Ecto neural progenitor cell (in vitro differentiated cells): Measurements from ENCODE around the gene ERP27.

ENCODE experiments used
- DNase-seq: peaks from one replicate; pipeline ENCODE4 v3.0.0-alpha.2; 2018; ENCODE audit warnings: low spot score

Gene ERP27

GRCh38 chr12:14959916-14960496, 21.7 kb upstream of the ERP27 start:
- no peak for DNase-seq

GRCh38 chr12:14959463-14959862, 21.1 kb upstream of the ERP27 start:
- no peak for DNase-seq

GRCh38 chr12:14959126-14959440, 20.7 kb upstream of the ERP27 start:
- no peak for DNase-seq

GRCh38 chr12:14958361-14959125, 20.2 kb upstream of the ERP27 start:
- no peak for DNase-seq

DNA sequence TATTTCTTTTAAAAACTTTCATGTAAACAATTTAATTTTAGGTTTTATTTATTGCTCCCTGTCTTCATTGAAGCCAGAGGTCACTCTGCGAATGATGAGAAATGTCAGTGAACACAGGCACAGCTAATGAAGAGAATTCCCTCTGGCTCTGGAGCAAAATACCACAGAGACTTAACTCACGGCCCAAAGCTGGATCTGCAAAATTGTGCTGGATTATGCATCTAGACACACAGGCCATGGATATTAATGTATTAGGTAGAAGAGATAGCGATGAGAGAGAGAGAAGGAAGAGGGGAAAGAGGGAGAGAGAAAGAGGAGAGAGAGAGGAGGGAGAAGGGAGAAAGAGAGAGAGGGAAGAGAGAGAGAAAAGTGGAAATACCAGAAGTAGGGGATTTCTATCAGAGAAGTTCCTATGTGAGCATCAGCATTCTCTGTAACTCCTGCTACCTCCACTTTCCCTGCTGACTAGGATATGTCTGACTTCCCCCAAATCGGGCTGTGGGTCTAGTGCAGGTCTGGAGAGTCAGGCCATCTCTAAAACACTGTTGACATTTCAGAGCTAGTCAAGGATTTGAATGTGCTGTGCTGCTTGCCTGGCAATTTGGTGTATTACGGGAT, 19.3 kb upstream of the ERP27 start:
- no peak for DNase-seq

DNA sequence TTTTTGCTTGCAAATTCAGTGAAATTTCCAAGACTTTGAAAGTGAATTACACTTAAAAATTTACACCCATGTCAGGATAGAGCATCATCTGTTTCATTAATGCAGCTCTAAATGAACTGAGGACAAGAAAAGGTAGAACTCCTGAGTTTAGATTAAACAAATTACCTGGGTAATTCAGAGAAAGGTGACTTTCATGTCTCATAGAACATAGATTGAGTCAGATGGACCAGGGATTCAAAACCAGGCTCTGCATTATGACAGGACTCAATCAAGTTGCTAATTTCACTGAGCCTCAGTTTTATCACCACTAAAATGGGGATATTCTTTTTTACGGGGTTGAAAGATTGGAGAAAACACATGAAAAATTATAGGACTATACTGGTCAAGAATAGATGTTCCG, 18.6 kb upstream of the ERP27 start:
- no peak for DNase-seq

DNA sequence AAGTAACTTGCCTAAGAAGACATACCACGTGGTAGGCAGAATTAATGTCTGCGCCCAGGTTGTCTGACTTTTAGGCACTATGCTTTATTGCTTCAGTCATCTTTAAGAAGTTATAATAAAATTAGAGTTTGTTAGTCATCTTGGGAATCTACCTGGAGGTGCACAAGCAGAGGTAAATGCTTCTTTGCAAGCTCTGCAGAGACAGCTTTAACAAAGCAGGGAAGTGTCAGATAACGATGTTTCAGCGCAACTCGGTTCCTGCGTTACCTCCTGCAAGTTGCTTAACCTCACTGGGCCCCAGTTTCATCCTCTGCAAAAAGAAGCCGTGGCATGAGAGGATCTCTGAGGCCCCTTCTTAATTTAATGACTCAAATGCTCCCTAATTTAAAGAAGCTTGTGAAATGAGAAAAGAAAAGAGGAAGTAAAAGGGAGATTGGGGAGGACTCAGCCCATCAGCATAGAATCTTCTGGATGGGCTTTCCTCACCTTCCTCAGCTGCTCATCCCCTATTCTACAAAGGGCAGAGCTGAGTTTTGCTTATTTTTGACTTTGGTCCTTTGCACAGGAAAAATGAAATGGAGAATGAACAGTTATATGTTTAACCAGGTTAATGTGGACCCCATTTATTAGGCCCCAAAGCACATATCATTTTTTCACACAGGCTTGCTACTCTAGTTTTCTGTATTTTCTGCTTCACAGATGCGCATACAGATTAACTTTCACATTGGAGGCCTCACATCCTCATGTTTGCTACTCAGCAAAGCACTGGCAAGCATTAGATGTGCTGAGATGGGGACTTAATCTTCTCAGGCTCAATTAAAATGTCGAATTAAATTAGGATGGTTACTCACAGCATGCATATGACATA, 17.9 kb upstream of the ERP27 start:
- DNase-seq: no peak

- DNase-seq: no peak
Measured at GRCh38 chr12:14954269-14954668, 15.9 kb upstream of the ERP27 start.

DNA sequence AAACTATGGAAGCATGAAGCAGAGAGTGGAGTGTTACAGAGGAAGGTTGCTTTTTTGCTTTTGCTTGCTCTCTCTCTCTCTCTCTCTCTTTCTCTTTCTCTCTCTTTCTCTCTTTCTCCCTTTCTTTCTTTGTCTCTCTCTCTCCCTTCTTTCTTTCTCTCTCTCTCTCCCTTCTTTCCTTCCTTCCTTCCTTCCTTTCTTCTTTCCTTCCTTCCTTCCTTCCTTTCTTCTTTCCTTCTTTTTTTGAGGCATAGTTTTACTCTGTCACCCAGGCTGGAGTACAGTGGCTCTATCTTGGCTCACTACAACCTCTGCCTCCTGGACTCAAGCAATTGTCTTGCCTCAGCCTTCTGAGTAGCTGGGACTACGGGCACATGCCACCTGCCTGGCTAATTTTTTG, 15.4 kb upstream of the ERP27 start:
- no peak for DNase-seq

- no peak for DNase-seq
Measured at GRCh38 chr12:14952299-14952921, 14.1 kb upstream of the ERP27 start.

- no peak for DNase-seq
Measured at GRCh38 chr12:14951851-14952250, 13.5 kb upstream of the ERP27 start.

GRCh38 chr12:14950982-14951746, 12.8 kb upstream of the ERP27 start:
- no peak for DNase-seq

- no peak for DNase-seq
Measured at GRCh38 chr12:14950421-14950820, 12.1 kb upstream of the ERP27 start.

- DNase-seq: no peak
Measured at GRCh38 chr12:14949631-14950030, 11.3 kb upstream of the ERP27 start.

GRCh38 chr12:14948672-14949071, 10.3 kb upstream of the ERP27 start:
- no peak for DNase-seq

DNA sequence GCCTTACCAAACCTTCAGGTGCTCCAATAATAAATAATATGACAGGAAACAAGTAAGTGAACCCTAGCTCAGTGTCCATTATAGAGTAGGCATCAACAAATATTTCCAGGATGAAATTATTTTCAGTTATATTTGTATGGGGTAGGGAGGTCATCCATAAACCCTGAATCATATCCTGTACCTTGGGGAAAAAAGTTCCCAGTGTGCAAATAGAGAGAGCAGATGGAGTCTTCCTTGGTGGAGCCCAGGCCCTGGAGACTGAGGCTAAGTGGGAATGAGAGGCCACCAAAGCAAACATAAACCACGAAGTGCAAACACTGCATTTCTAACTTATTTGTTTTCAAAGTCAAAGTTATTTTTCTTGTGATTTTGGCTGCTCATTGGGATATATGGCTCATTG, 8.5 kb upstream of the ERP27 start:
- DNase-seq: no peak

GRCh38 chr12:14946162-14946561, 7.8 kb upstream of the ERP27 start:
- no peak for DNase-seq

- DNase-seq: no peak
Measured at GRCh38 chr12:14942196-14942931, 4.0 kb upstream of the ERP27 start.

DNA sequence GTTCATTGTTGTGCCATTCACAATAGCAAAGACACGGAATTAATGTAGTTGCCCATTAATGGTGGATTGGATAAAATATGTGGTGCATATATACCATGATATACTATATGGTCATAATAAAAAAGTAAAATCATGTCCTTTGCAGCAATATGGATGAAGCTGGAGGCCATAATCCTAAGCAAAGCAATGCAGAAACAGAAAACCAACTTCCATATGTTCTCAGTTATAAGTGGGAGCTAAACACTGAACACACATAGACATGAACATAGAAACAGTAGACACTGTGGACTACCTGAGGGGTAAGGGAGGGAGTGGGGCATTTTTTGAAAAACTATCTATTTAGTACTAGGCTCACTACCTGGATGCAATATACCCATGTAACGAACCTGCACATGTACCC, 3.0 kb upstream of the ERP27 start:
- no peak for DNase-seq

GRCh38 chr12:14937689-14938088, 648 bp downstream of the ERP27 start:
- no peak for DNase-seq

GRCh38 chr12:14937014-14937413, 1.3 kb downstream of the ERP27 start:
- DNase-seq: no peak
